K562 (cell line): ENCODE results near the gene NTM.

Experiments
- GABPA ChIP-seq: fragments of 200-800 bp; sonication (Bioruptor generic); conservative IDR thresholded peaks from 2 replicates; pipeline ENCODE4 v1.6.1; 2016; ENCODE audit warnings: low read depth, missing genetic modification characterization, missing compliant biosample characterization
- MYC ChIP-seq, 2 experiments: fragments of 250-450 bp in 1 of 2; sonication (Bioruptor Pico) in 1 of 2; IDR thresholded peaks; 2 replicates each; pipeline versions ENCODE4 v1.5.1 to v1.6.1; 2012 to 2021; ENCODE audit warnings: low read depth in 2 of 2, borderline replicate concordance in 1 of 2, improper control_type of control experiment in 1 of 2, low read length in 1 of 2, mild to moderate bottlenecking in 1 of 2, moderate library complexity in 1 of 2
- RBM34 ChIP-seq: fragments of 200-400 bp; formaldehyde crosslinking; IDR thresholded peaks from 2 replicates; pipeline ENCODE4 v1.6.1; 2018; ENCODE audit warnings: low read length, borderline replicate concordance; ENCODE audit not compliant: insufficient read depth
- ZC3H11A ChIP-seq: IDR thresholded peaks from 2 replicates; pipeline ENCODE4 v1.6.1; 2012; ENCODE audit warnings: low read depth, low read length, improper control_type of control experiment
- TF ChIP-seq, protein P1 (sequence below), 3 experiments: IDR thresholded peaks in 2 of 3; conservative IDR thresholded peaks in 1 of 3; 2 replicates each; pipeline ENCODE4 v1.5.1; 2011 to 2012; ENCODE audit warnings: low read length in 3 of 3, mild to moderate bottlenecking in 3 of 3, control low read depth in 2 of 3, improper control_type of control experiment in 1 of 3, inconsistent platforms in 1 of 3, low read depth in 1 of 3, mixed read lengths in 1 of 3, moderate library complexity in 1 of 3; ENCODE audit not compliant: insufficient read depth in 2 of 3
- TF ChIP-seq, protein P2 (sequence below): sonication (generic); formaldehyde crosslinking; IDR thresholded peaks from 2 replicates; pipeline ENCODE4 v1.8.1; 2023; ENCODE audit warnings: mild to moderate bottlenecking, missing genetic modification reagents
- TF ChIP-seq, protein P3 (sequence below), 2 experiments: fragments of 450-650 bp; formaldehyde crosslinking in 1 of 2; IDR thresholded peaks; 2 replicates each; pipeline versions ENCODE4 v1.4.0 to v1.6.1; 2014 to 2020; ENCODE audit warnings: mild to moderate bottlenecking in 2 of 2, borderline replicate concordance in 1 of 2, low read depth in 1 of 2

DNA sequence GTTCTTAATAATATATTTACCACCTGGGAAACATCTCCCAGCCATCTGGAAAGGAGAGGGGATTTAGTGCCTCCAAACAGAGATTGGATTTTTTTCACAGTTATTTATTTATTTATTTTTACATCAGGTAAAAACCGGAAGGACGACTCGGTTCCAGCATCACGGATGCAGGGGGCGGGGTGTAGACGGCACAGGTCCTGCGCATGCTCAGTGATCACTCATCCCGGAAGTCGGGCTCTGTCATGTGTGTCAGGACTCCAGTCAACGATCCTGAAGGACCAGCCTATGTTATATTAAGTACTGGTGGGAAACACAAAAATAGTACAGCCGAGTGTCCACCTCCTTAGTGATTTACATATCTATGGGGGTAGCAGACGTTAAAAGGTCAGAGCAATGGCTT, 467.6 kb downstream of the NTM start:
- TF ChIP-seq, protein P1, sequence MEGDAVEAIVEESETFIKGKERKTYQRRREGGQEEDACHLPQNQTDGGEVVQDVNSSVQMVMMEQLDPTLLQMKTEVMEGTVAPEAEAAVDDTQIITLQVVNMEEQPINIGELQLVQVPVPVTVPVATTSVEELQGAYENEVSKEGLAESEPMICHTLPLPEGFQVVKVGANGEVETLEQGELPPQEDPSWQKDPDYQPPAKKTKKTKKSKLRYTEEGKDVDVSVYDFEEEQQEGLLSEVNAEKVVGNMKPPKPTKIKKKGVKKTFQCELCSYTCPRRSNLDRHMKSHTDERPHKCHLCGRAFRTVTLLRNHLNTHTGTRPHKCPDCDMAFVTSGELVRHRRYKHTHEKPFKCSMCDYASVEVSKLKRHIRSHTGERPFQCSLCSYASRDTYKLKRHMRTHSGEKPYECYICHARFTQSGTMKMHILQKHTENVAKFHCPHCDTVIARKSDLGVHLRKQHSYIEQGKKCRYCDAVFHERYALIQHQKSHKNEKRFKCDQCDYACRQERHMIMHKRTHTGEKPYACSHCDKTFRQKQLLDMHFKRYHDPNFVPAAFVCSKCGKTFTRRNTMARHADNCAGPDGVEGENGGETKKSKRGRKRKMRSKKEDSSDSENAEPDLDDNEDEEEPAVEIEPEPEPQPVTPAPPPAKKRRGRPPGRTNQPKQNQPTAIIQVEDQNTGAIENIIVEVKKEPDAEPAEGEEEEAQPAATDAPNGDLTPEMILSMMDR (IDR thresholded peaks at IDR 0.05 in 2 of 3, conservative IDR thresholded peaks at IDR 0.05 in 1 of 3; ENCODE audit: insufficient read depth in 2 of 3, low read depth in 1 of 3, low read length in 3 of 3) = no peak
- TF ChIP-seq ZC3H11A (no peak), MYC (IDR thresholded peaks at IDR 0.05; ENCODE audit: low read depth, low read length) (no peak), MYC (CRISPR knock-in tag; IDR thresholded peaks at IDR 0.05; ENCODE audit: borderline replicate concordance, low read depth) (no peak), RBM34 (no peak), GABPA (tag) (no peak)
- TF ChIP-seq, protein P2, sequence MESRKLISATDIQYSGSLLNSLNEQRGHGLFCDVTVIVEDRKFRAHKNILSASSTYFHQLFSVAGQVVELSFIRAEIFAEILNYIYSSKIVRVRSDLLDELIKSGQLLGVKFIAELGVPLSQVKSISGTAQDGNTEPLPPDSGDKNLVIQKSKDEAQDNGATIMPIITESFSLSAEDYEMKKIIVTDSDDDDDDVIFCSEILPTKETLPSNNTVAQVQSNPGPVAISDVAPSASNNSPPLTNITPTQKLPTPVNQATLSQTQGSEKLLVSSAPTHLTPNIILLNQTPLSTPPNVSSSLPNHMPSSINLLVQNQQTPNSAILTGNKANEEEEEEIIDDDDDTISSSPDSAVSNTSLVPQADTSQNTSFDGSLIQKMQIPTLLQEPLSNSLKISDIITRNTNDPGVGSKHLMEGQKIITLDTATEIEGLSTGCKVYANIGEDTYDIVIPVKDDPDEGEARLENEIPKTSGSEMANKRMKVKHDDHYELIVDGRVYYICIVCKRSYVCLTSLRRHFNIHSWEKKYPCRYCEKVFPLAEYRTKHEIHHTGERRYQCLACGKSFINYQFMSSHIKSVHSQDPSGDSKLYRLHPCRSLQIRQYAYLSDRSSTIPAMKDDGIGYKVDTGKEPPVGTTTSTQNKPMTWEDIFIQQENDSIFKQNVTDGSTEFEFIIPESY (CRISPR knock-in tag) = no peak
- TF ChIP-seq, protein P3, sequence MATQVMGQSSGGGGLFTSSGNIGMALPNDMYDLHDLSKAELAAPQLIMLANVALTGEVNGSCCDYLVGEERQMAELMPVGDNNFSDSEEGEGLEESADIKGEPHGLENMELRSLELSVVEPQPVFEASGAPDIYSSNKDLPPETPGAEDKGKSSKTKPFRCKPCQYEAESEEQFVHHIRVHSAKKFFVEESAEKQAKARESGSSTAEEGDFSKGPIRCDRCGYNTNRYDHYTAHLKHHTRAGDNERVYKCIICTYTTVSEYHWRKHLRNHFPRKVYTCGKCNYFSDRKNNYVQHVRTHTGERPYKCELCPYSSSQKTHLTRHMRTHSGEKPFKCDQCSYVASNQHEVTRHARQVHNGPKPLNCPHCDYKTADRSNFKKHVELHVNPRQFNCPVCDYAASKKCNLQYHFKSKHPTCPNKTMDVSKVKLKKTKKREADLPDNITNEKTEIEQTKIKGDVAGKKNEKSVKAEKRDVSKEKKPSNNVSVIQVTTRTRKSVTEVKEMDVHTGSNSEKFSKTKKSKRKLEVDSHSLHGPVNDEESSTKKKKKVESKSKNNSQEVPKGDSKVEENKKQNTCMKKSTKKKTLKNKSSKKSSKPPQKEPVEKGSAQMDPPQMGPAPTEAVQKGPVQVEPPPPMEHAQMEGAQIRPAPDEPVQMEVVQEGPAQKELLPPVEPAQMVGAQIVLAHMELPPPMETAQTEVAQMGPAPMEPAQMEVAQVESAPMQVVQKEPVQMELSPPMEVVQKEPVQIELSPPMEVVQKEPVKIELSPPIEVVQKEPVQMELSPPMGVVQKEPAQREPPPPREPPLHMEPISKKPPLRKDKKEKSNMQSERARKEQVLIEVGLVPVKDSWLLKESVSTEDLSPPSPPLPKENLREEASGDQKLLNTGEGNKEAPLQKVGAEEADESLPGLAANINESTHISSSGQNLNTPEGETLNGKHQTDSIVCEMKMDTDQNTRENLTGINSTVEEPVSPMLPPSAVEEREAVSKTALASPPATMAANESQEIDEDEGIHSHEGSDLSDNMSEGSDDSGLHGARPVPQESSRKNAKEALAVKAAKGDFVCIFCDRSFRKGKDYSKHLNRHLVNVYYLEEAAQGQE (IDR thresholded peaks at IDR 0.05; ENCODE audit: borderline replicate concordance) = no peak
- TF ChIP-seq, protein P3 (CRISPR knock-in tag; IDR thresholded peaks at IDR 0.05; ENCODE audit: low read depth) = no peak
